Fibroblast of lung (primary cell): ENCODE data around the gene RERG. TPM values are rescaled to one million over a fixed set of nuclear protein-coding genes. Genes with fewer than 3 reads are reported as not detected.

ENCODE experiments used
- DNase-seq, 2 donors: peaks; one replicate each; pipeline versions ENCODE4 v3.0.0 to v3.0.0-alpha.2; 2010; ENCODE audit warnings: low read depth in 2 of 2
- H2AFZ ChIP-seq: 2 replicates; pipeline ENCODE4 v1.5.1; 2012; ENCODE audit warnings: low read length, control low read depth, inconsistent platforms
- H3K27ac ChIP-seq: 2 replicates; pipeline ENCODE4 v1.5.1; 2011; ENCODE audit warnings: low read length, control low read depth; ENCODE audit not compliant: insufficient read depth
- H3K27me3 ChIP-seq: 2 replicates; pipeline ENCODE4 v1.5.1; 2011; ENCODE audit warnings: mild to moderate bottlenecking, low read length; ENCODE audit not compliant: control insufficient read depth, insufficient read depth
- H3K36me3 ChIP-seq: 2 replicates; pipeline ENCODE4 v1.5.1; 2011; ENCODE audit warnings: low read length; ENCODE audit not compliant: control insufficient read depth, insufficient read depth
- H3K4me1 ChIP-seq: 2 replicates; pipeline ENCODE4 v1.5.1; 2011; ENCODE audit warnings: low read length; ENCODE audit not compliant: control insufficient read depth, insufficient read depth; ENCODE audit errors: extremely low read depth
- H3K4me2 ChIP-seq: 2 replicates; pipeline ENCODE4 v1.5.1; 2011; ENCODE audit warnings: low read length, control low read depth; ENCODE audit not compliant: insufficient read depth; ENCODE audit errors: extremely low read depth
- H3K4me3 ChIP-seq, 4 experiments: fragments of 200-600 bp in 1 of 4; sonication (generic) in 1 of 4; replicated peaks in 1 of 4; 2 replicates each; pipeline ENCODE4 v1.5.1; 2011 to 2016; ENCODE audit warnings: low read length in 4 of 4, low read depth in 3 of 4, mild to moderate bottlenecking in 3 of 4, control low read depth in 2 of 4, inconsistent platforms in 1 of 4, mixed read lengths in 1 of 4; ENCODE audit not compliant: insufficient read depth in 1 of 4; ENCODE audit errors: control extremely low read depth in 1 of 4
- H3K79me2 ChIP-seq: 2 replicates; pipeline ENCODE4 v1.5.1; 2012; ENCODE audit warnings: mild to moderate bottlenecking, low read length, inconsistent platforms; ENCODE audit not compliant: control insufficient read depth, insufficient read depth
- H3K9ac ChIP-seq: 2 replicates; pipeline ENCODE4 v1.5.1; 2011; ENCODE audit warnings: mild to moderate bottlenecking, low read length, control low read depth; ENCODE audit not compliant: insufficient read depth
- H3K9me3 ChIP-seq: 2 replicates; pipeline ENCODE4 v1.5.1; 2012; ENCODE audit warnings: low read depth, low read length; ENCODE audit not compliant: control insufficient read depth, insufficient read depth
- H4K20me1 ChIP-seq: 2 replicates; pipeline ENCODE4 v1.5.1; 2011; ENCODE audit warnings: low read length; ENCODE audit not compliant: control insufficient read depth, insufficient read depth; ENCODE audit errors: extremely low read depth
- CTCF ChIP-seq, 2 donors: IDR thresholded peaks in 1 of 2; conservative IDR thresholded peaks in 1 of 2; 1 replicate in 1 of 2; 2 replicates in 1 of 2; pipeline ENCODE4 v1.5.1; 2011 to 2012; ENCODE audit warnings: low read length in 2 of 2, control low read depth in 1 of 2, inconsistent platforms in 1 of 2, low read depth in 1 of 2, mild to moderate bottlenecking in 1 of 2
- EZH2 ChIP-seq: IDR thresholded peaks from 2 replicates; pipeline ENCODE4 v1.5.1; 2012; ENCODE audit warnings: low read length, control low read depth, mild to moderate bottlenecking; ENCODE audit errors: missing control alignments
- polyA plus RNA-seq, 2 donors: library from polyadenylated mRNA; depleted of rRNA in 1 of 2; stranded (reverse) in 1 of 2; unstranded in 1 of 2; fragments of >200 nt; gene quantifications; 2 replicates each; pipeline ENCODE4 v1.2.1, GENCODE V29; 2011 to 2012; ENCODE audit warnings: missing spikeins in 1 of 2
- total RNA-seq: library from RNA; depleted of rRNA; stranded (reverse); fragments of >200 nt; gene quantifications from 2 replicates; pipeline ENCODE4 v1.2.1, GENCODE V29; 2014

The RERG gene
- total and polyA plus RNA-seq, 2 donors (not counting 1 experiment from before 2014, with no cell fraction given), result 0.33 to 0.57 TPM

DNA sequence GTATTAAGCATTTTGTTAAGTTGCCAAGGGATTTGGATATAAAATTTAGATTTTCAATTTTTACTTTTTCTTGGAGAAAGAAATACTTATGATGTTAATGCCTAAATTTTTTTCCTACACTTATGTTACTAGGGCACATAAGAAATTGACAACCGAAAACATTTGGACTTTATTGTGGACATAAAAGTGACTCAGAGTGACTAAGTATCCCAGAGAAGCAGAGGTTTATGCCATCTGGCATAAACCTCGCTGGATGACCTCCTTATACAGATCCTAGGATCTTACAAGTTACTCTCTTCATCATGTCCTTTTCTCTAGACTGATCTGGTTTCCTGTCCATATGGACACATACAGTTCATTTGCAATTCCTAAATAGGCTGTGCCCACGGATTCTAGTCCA lies 89.8 kb downstream of the RERG start:
- Histone ChIP-seq H3K4me1 (no peaks in the 10 kb centered on the region), H3K9me3 (no peaks in the 10 kb centered on the region), H3K27me3 (no peaks in the 10 kb centered on the region), H3K79me2 (no peaks in the 10 kb centered on the region), H4K20me1 (no peaks in the 10 kb centered on the region), H3K27ac (no peak overlapping the region), H3K4me2 (no peak overlapping the region), H3K4me3 (no peak overlapping the region), H3K36me3 (no peaks in the 10 kb centered on the region), H2AFZ (no peak overlapping the region), H3K9ac (no peak overlapping the region)
- peak; percentile 54 to 71 for DNase-seq
- TF ChIP-seq EZH2 (no peak), CTCF (conservative IDR thresholded peaks at IDR 0.05 in 1 of 2, IDR thresholded peaks at IDR 0.05 in 1 of 2; ENCODE audit: low read depth in 1 of 2, low read length in 2 of 2) (no peak)

DNA sequence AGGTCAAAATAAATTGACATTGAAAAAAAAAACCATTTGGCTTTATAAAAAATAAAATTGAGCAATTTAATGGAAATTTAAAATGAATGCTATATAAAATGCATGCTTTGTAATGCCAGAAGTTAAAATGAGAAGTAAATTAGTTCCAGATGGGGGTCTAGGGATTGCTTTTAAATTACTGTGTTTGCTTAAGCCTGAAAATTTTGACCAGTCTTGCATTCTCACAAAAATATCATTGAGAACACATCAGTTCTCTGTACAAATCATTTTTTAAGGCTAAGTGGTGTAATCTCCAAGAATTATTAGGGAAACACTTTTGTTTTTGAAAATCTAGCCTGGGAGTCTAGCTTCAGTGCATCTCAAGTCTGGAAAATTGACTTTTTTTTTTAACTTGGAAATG lies 90.7 kb downstream of the RERG start:
- no peak overlapping the region for H3K4me2 ChIP-seq
- no peak overlapping the region for H2AFZ ChIP-seq

DNA sequence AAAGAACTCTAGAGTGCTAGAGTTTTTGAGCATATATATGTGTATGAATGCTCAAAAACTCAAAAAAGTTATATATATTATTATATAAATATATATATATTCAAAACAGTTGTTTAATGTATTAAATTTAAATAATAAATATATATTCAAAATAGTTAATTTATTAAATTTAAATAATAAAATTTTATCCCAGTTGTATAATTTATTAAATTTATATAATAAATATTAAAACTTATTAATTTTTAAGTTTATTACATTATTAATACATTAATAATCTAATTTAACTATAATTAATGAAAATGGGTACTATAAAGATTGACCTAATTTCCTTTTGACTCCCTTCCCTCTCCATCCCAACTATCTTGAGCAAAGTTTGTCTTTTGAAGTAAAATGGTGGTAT lies 97.8 kb downstream of the RERG start:
- Histone ChIP-seq H3K4me1 (no peaks in the 10 kb centered on the region), H3K79me2 (no peaks in the 10 kb centered on the region), H3K9ac (no peak overlapping the region), H4K20me1 (no peaks in the 10 kb centered on the region), H3K36me3 (no peaks in the 10 kb centered on the region), H3K4me2 (no peak overlapping the region), H3K4me3 (no peak overlapping the region), H3K27ac (no peak overlapping the region), H3K9me3 (no peaks in the 10 kb centered on the region), H2AFZ (no peak overlapping the region), H3K27me3 (no peaks in the 10 kb centered on the region)
- no peak for DNase-seq
- no peak for TF ChIP-seq CTCF (conservative IDR thresholded peaks at IDR 0.05 in 1 of 2, IDR thresholded peaks at IDR 0.05 in 1 of 2; ENCODE audit: low read depth in 1 of 2, low read length in 2 of 2)
- TF ChIP-seq EZH2, result no peak

More for the DNA sequence above, 90.7 kb downstream of the RERG start:
- no peak overlapping the region for H3K9ac ChIP-seq
- no peaks in the 10 kb centered on the region for H3K36me3 ChIP-seq
- no peak overlapping the region for H3K4me3 ChIP-seq
- H3K9me3 ChIP-seq, result no peaks in the 10 kb centered on the region
- no peaks in the 10 kb centered on the region for H3K27me3 ChIP-seq
- TF ChIP-seq CTCF (conservative IDR thresholded peaks at IDR 0.05 in 1 of 2, IDR thresholded peaks at IDR 0.05 in 1 of 2; ENCODE audit: low read depth in 1 of 2, low read length in 2 of 2), result no peak
- TF ChIP-seq EZH2, result no peak
- H3K27ac ChIP-seq, result no peak overlapping the region
- H3K4me1 ChIP-seq, result no peaks in the 10 kb centered on the region
- DNase-seq, result peak in 1 of 2 donors; percentile 37
- no peaks in the 10 kb centered on the region for H4K20me1 ChIP-seq
- H3K79me2 ChIP-seq, result no peaks in the 10 kb centered on the region
